ENCODE results near the gene LLGL2. TPM values are rescaled to one million over a fixed set of nuclear protein-coding genes. Genes with fewer than 3 reads are reported as not detected.

The LLGL2 gene
- polyA plus RNA-seq, 1 donor (not counting 4 experiments of a cell fraction or from before 2014, with no cell fraction given), result 13.8 TPM

GRCh38 chr17:75584849-75585175, 59.3 kb downstream of the LLGL2 start:
- dilution Hi-C loops (cut with MboI; ENCODE audit: extremely low pct_ligation_motif_present, low sequenced_read_pairs), result no loop called here
- no peak overlapping the region for H3K27ac ChIP-seq (ENCODE audit: control insufficient read depth, insufficient read depth, low read length)
- no peak overlapping the region for H3K4me3 ChIP-seq (ENCODE audit: control insufficient read depth in 2 of 3, extremely low read depth in 1 of 3, insufficient read depth in 2 of 3, low read depth in 1 of 3, low read length in 3 of 3)
- DNase-seq (ENCODE audit: low read depth, low spot score) (no peak), FAIRE-seq (no peak)
- no peaks in the 10 kb centered on the region for H3K36me3 ChIP-seq (ENCODE audit: control insufficient read depth in 2 of 2, extremely low read depth in 1 of 2, insufficient read depth in 2 of 2, low read length in 2 of 2)
- no peaks in the 10 kb centered on the region for H3K4me1 ChIP-seq (ENCODE audit: control insufficient read depth, extremely low read depth, insufficient read depth, low read length)
- no peak overlapping the region for H2AFZ ChIP-seq (ENCODE audit: control insufficient read depth, low read length)
- peaks cover 25% of the 10 kb centered on the region for H3K27me3 ChIP-seq (ENCODE audit: control insufficient read depth, extremely low read depth, insufficient read depth, low read length)
- H3K79me2 ChIP-seq (ENCODE audit: control insufficient read depth, insufficient read depth, low read length), result no peaks in the 10 kb centered on the region
- TF ChIP-seq CTCF (optimal IDR thresholded peaks at IDR 0.05 in 1 of 3, IDR thresholded peaks at IDR 0.05 in 1 of 3, conservative IDR thresholded peaks at IDR 0.05 in 1 of 3; ENCODE audit: extremely low read depth in 1 of 3, insufficient read depth in 2 of 3, low read length in 3 of 3) (no peak), EZH2 (IDR thresholded peaks at IDR 0.05; ENCODE audit: low read length) (no peak)
- no peaks in the 10 kb centered on the region for H3K9me3 ChIP-seq (ENCODE audit: control insufficient read depth, low read depth, low read length)
- no peak overlapping the region for H3K4me2 ChIP-seq (ENCODE audit: control insufficient read depth, extremely low read depth, insufficient read depth, low read depth, low read length)
- H3K9me1 ChIP-seq (ENCODE audit: control insufficient read depth, extremely low read depth, insufficient read depth, low read length), result no peaks in the 10 kb centered on the region
- no peak overlapping the region for H3K9ac ChIP-seq (ENCODE audit: control insufficient read depth, extremely low read depth, insufficient read depth, low read length)
- no peaks in the 10 kb centered on the region for H4K20me1 ChIP-seq (ENCODE audit: control insufficient read depth, extremely low read depth, insufficient read depth, low read length)

- no peak within 1 kb of the TSS for H3K27ac ChIP-seq (ENCODE audit: control insufficient read depth, insufficient read depth, low read length)
- DNase-seq (ENCODE audit: low read depth, low spot score), result no peak
Measured at GRCh38 chr17:75587675-75588595, 62.4 kb downstream of the LLGL2 start, which contains the start of gene MYO15B. MYO15B (plus strand) TSS chr17:75587800; CDS start chr17:75588058, 258 bp downstream.

More at GRCh38 chr17:75587675-75588595, 62.4 kb downstream of the LLGL2 start, which contains the start of gene MYO15B:
- dilution Hi-C loops (cut with MboI; ENCODE audit: extremely low pct_ligation_motif_present, low sequenced_read_pairs), result no loop called here
- Histone ChIP-seq H3K9ac (ENCODE audit: control insufficient read depth, extremely low read depth, insufficient read depth, low read length) (no peak within 1 kb of the TSS), H3K9me1 (ENCODE audit: control insufficient read depth, extremely low read depth, insufficient read depth, low read length) (no peaks in the 10 kb centered on the region), H4K20me1 (ENCODE audit: control insufficient read depth, extremely low read depth, insufficient read depth, low read length) (no peaks in the 10 kb centered on the region), H3K36me3 (ENCODE audit: control insufficient read depth in 2 of 2, extremely low read depth in 1 of 2, insufficient read depth in 2 of 2, low read length in 2 of 2) (no peaks in the 10 kb centered on the region), H3K79me2 (ENCODE audit: control insufficient read depth, insufficient read depth, low read length) (no peaks in the 10 kb centered on the region), H3K4me1 (ENCODE audit: control insufficient read depth, extremely low read depth, insufficient read depth, low read length) (no peaks in the 10 kb centered on the region), H3K4me2 (ENCODE audit: control insufficient read depth, extremely low read depth, insufficient read depth, low read depth, low read length) (peak within 1 kb of the TSS; percentile 48), H3K4me3 (ENCODE audit: control insufficient read depth in 2 of 3, extremely low read depth in 1 of 3, insufficient read depth in 2 of 3, low read depth in 1 of 3, low read length in 3 of 3) (peak within 1 kb of the TSS in 1 of 3 experiments; percentile 7), H3K27me3 (ENCODE audit: control insufficient read depth, extremely low read depth, insufficient read depth, low read length) (peaks cover 37% of the 10 kb centered on the region), H3K9me3 (ENCODE audit: control insufficient read depth, low read depth, low read length) (no peaks in the 10 kb centered on the region), H2AFZ (ENCODE audit: control insufficient read depth, low read length) (no peak within 1 kb of the TSS)
- FAIRE-seq, result no peak
- TF ChIP-seq CTCF (optimal IDR thresholded peaks at IDR 0.05 in 1 of 3, IDR thresholded peaks at IDR 0.05 in 1 of 3, conservative IDR thresholded peaks at IDR 0.05 in 1 of 3; ENCODE audit: extremely low read depth in 1 of 3, insufficient read depth in 2 of 3, low read length in 3 of 3) (no peak), EZH2 (IDR thresholded peaks at IDR 0.05; ENCODE audit: low read length) (no peak)

Measured in keratinocyte (primary cell).